Measurements from ENCODE around the gene CALD1.

DNA sequence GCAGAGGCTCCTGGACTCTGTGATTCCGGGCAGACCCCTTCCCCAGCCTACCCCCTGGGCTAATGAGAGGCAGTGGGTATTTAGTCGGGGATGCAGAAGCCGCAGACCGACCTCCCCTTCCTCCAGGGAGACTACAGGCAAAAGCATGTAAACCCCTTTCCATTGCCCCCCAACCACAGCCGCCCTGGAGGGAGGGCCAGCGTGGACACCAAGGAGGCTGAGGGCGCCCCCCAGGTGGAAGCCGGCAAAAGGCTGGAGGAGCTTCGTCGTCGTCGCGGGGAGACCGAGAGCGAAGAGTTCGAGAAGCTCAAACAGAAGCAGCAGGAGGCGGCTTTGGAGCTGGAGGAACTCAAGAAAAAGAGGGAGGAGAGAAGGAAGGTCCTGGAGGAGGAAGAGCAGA is 167.9 kb downstream of the CALD1 start:
- TF ChIP-seq, protein P1, sequence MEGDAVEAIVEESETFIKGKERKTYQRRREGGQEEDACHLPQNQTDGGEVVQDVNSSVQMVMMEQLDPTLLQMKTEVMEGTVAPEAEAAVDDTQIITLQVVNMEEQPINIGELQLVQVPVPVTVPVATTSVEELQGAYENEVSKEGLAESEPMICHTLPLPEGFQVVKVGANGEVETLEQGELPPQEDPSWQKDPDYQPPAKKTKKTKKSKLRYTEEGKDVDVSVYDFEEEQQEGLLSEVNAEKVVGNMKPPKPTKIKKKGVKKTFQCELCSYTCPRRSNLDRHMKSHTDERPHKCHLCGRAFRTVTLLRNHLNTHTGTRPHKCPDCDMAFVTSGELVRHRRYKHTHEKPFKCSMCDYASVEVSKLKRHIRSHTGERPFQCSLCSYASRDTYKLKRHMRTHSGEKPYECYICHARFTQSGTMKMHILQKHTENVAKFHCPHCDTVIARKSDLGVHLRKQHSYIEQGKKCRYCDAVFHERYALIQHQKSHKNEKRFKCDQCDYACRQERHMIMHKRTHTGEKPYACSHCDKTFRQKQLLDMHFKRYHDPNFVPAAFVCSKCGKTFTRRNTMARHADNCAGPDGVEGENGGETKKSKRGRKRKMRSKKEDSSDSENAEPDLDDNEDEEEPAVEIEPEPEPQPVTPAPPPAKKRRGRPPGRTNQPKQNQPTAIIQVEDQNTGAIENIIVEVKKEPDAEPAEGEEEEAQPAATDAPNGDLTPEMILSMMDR (IDR thresholded peaks at IDR 0.05): no peak
- no peak for TF ChIP-seq POLR2A (IDR thresholded peaks at IDR 0.05)

Data from uterus (tissue), 2 donors.